GM19468 (cell line): ENCODE measurements around the gene APBB3.
A peak's percentile ranks its signal among the peaks of the same experiment; 100 is the strongest.
"Not testable (repeated sequence)": the region's sequence is repeated elsewhere in the genome, so short reads cannot be mapped to it uniquely, and the experiment has no call there.

Experiments
- ATAC-seq: cut with Tn5 transposase; IDR thresholded peaks from one replicate; pipeline ENCODE4 v1.9.1; 2021; ENCODE audit warnings: mild to moderate bottlenecking, moderate library complexity, moderate number of reproducible peaks; ENCODE audit not compliant: unreplicated experiment; ENCODE audit errors: extremely low read depth

APBB3 gene

GRCh38 chr5:140564196-140565023 is at the start of gene APBB3, which contains the start of gene SLC35A4:
APBB3 (minus strand) TSS chr5:140564598; CDS start chr5:140564245, 353 bp downstream.
SLC35A4 (plus strand) TSS chr5:140564828; CDS start chr5:140567170, 2,342 bp downstream.
- peak; percentile 79 for ATAC-seq

GRCh38 chr5:140611020-140611521 is 46.7 kb upstream of the APBB3 start:
- no peak for ATAC-seq

- no peak for ATAC-seq
Observed at GRCh38 chr5:140609126-140609525, 44.7 kb upstream of the APBB3 start.

- no peak for ATAC-seq
Observed at GRCh38 chr5:140608722-140609121, 44.3 kb upstream of the APBB3 start.

- no peak for ATAC-seq
Observed at GRCh38 chr5:140607031-140607430, 42.6 kb upstream of the APBB3 start.

- no peak for ATAC-seq
Observed at GRCh38 chr5:140605879-140606278, 41.5 kb upstream of the APBB3 start.

- ATAC-seq: no peak
Observed at GRCh38 chr5:140603734-140604133, 39.3 kb upstream of the APBB3 start.

- ATAC-seq: not testable (repeated sequence)
Observed at GRCh38 chr5:140603446-140603698, 39.0 kb upstream of the APBB3 start.

- ATAC-seq: no peak
Observed at GRCh38 chr5:140602147-140602546, 37.7 kb upstream of the APBB3 start.

- ATAC-seq: no peak
Observed at GRCh38 chr5:140600096-140600495, 35.7 kb upstream of the APBB3 start.

- ATAC-seq: no peak
Observed at GRCh38 chr5:140598836-140599235, 34.4 kb upstream of the APBB3 start.

- ATAC-seq: no peak
Observed at GRCh38 chr5:140596321-140596741, 31.9 kb upstream of the APBB3 start.

GRCh38 chr5:140595538-140596300 is 31.3 kb upstream of the APBB3 start:
- no peak for ATAC-seq

- ATAC-seq: no peak
Observed at GRCh38 chr5:140594169-140594568, 29.8 kb upstream of the APBB3 start.

GRCh38 chr5:140593070-140593469 is 28.7 kb upstream of the APBB3 start:
- not testable (repeated sequence) for ATAC-seq

- no peak for ATAC-seq
Observed at GRCh38 chr5:140591747-140592372, 27.5 kb upstream of the APBB3 start.

GRCh38 chr5:140590861-140591260 is 26.5 kb upstream of the APBB3 start:
- ATAC-seq: no peak

GRCh38 chr5:140588311-140589070 is 24.1 kb upstream of the APBB3 start:
- no peak for ATAC-seq

- no peak for ATAC-seq
Observed at GRCh38 chr5:140587495-140587894, 23.1 kb upstream of the APBB3 start.

GRCh38 chr5:140579188-140579747 is 14.9 kb upstream of the APBB3 start:
- ATAC-seq: not testable (repeated sequence)
